ENCODE results near the gene AVPR2.

DNA sequence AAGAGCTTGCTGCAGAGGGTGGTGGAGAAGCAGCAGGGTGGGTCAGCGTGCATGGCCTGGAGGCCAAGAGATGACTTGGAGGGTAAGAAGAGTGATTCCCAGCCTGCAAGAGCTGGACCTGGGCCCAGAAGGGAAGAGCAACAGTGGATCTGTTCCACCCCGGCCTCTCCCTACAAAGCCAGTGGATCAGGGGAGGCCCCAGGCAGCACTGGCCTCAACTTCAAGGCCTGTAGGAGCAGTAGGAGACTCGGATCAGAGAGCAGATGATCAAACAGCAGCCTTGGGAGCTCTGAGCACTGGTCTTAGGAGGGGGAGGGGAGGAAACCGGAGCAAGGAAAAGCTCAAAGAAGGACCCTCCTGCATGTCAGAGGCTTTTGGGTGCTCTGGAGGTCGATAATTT, 26.1 kb upstream of the AVPR2 start:
- TF ChIP-seq, protein P1, sequence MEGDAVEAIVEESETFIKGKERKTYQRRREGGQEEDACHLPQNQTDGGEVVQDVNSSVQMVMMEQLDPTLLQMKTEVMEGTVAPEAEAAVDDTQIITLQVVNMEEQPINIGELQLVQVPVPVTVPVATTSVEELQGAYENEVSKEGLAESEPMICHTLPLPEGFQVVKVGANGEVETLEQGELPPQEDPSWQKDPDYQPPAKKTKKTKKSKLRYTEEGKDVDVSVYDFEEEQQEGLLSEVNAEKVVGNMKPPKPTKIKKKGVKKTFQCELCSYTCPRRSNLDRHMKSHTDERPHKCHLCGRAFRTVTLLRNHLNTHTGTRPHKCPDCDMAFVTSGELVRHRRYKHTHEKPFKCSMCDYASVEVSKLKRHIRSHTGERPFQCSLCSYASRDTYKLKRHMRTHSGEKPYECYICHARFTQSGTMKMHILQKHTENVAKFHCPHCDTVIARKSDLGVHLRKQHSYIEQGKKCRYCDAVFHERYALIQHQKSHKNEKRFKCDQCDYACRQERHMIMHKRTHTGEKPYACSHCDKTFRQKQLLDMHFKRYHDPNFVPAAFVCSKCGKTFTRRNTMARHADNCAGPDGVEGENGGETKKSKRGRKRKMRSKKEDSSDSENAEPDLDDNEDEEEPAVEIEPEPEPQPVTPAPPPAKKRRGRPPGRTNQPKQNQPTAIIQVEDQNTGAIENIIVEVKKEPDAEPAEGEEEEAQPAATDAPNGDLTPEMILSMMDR (IDR thresholded peaks at IDR 0.05; ENCODE audit: poor library complexity, severe bottlenecking) = no peak
- no peak for TF ChIP-seq EZH2 (IDR thresholded peaks at IDR 0.05; ENCODE audit: borderline replicate concordance, insufficient read depth, low read length, poor library complexity, severe bottlenecking)

Measured in neural cell (in vitro differentiated cells).